HG03025 (cell line): ENCODE results near the gene ZC2HC1B.

Experiments
- ATAC-seq: cut with Tn5 transposase; IDR thresholded peaks from one replicate; pipeline ENCODE4 v1.9.1; 2021; ENCODE audit warnings: mild to moderate bottlenecking, moderate library complexity; ENCODE audit not compliant: unreplicated experiment, low FRiP score

Gene ZC2HC1B

GRCh38 chr6:143986463-143987065, 122.3 kb downstream of the ZC2HC1B start:
- no peak for ATAC-seq
